Sigmoid colon (tissue), 3 donors: ENCODE data around the gene DEFB123.

ENCODE experiments used
- POLR2A ChIP-seq, 2 donors: fragments of 450-650 bp; IDR thresholded peaks; one replicate each; pipeline ENCODE4 v1.6.1; 2016; ENCODE audit warnings: antibody characterized with exemption in 2 of 2, mild to moderate bottlenecking in 2 of 2, moderate library complexity in 2 of 2
- TF ChIP-seq, protein P1 (sequence below), 4 experiments: fragments of 450-650 bp in 3 of 4; fragments of 200-600 bp in 1 of 4; IDR thresholded peaks; one replicate each; pipeline ENCODE4 v1.5.1; 2016 to 2019; ENCODE audit warnings: antibody characterized with exemption in 4 of 4, mild to moderate bottlenecking in 3 of 4, moderate library complexity in 2 of 4

- TF ChIP-seq, protein P1, sequence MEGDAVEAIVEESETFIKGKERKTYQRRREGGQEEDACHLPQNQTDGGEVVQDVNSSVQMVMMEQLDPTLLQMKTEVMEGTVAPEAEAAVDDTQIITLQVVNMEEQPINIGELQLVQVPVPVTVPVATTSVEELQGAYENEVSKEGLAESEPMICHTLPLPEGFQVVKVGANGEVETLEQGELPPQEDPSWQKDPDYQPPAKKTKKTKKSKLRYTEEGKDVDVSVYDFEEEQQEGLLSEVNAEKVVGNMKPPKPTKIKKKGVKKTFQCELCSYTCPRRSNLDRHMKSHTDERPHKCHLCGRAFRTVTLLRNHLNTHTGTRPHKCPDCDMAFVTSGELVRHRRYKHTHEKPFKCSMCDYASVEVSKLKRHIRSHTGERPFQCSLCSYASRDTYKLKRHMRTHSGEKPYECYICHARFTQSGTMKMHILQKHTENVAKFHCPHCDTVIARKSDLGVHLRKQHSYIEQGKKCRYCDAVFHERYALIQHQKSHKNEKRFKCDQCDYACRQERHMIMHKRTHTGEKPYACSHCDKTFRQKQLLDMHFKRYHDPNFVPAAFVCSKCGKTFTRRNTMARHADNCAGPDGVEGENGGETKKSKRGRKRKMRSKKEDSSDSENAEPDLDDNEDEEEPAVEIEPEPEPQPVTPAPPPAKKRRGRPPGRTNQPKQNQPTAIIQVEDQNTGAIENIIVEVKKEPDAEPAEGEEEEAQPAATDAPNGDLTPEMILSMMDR (IDR thresholded peaks at IDR 0.05): no peak
- no peak for TF ChIP-seq POLR2A (IDR thresholded peaks at IDR 0.05)
Measured at GRCh38 chr20:31473331-31474096, 33.1 kb downstream of the DEFB123 start.
